ENCODE data around the gene ATP11A.

The ATP11A gene

DNA sequence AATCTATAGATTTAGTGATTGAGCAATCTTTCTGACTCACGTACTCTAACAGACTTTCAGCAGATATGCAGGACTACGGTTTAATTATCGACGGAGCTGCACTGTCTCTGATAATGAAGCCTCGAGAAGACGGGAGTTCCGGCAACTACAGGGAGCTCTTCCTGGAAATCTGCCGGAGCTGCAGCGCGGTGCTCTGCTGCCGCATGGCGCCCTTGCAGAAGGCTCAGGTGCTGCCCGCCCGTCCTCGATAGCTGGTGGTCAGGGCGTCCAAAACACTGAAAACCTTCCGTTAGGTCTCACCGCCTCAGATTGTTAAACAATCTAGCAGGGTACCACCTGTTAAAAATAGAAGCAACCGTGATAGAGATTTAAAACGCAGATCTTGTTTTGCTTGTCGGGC is 166.0 kb downstream of the ATP11A start:
- Histone ChIP-seq H3K4me2 (ENCODE audit: low read length) (no peak overlapping the region), H2AK5ac (ENCODE audit: low read length) (no peak overlapping the region), H3K79me2 (ENCODE audit: control insufficient read depth, insufficient read depth, low read length) (no peaks in the 10 kb centered on the region), H3K36me3 (ENCODE audit: control insufficient read depth, insufficient read depth, low read length) (peaks cover 4% of the 10 kb centered on the region), H3K4ac (ENCODE audit: low read depth, low read length) (no peak overlapping the region), H4K5ac (ENCODE audit: low read length) (no peak overlapping the region), H3K56ac (ENCODE audit: low read length) (no peak overlapping the region), H2BK120ac (ENCODE audit: low read depth, low read length) (no peak overlapping the region), H3K18ac (ENCODE audit: low read length) (no peak overlapping the region), H3K79me1 (ENCODE audit: low read length) (no peaks in the 10 kb centered on the region), H3K4me1 (ENCODE audit: control insufficient read depth, low read depth, low read length) (no peaks in the 10 kb centered on the region), H3K27me3 (ENCODE audit: insufficient read depth, low read length, poor library complexity) (no peaks in the 10 kb centered on the region), H2BK5ac (ENCODE audit: low read length) (no peak overlapping the region), H2BK15ac (replicated peaks; ENCODE audit: low read depth) (no peak overlapping the region), H3K9ac (ENCODE audit: low read length) (no peak overlapping the region), H3K23ac (ENCODE audit: low read length) (no peak overlapping the region), H3K27ac (ENCODE audit: low read depth, low read length) (no peak overlapping the region), H4K8ac (ENCODE audit: low read depth, low read length) (no peak overlapping the region), H3K4me3 (ENCODE audit: low read length) (no peak overlapping the region)
- no peak for DNase-seq
- no CpG with 5 or more reads among the region's 21 CpGs for WGBS (ENCODE audit: extremely low coverage, insufficient coverage, low lambda C conversion rate)

DNA sequence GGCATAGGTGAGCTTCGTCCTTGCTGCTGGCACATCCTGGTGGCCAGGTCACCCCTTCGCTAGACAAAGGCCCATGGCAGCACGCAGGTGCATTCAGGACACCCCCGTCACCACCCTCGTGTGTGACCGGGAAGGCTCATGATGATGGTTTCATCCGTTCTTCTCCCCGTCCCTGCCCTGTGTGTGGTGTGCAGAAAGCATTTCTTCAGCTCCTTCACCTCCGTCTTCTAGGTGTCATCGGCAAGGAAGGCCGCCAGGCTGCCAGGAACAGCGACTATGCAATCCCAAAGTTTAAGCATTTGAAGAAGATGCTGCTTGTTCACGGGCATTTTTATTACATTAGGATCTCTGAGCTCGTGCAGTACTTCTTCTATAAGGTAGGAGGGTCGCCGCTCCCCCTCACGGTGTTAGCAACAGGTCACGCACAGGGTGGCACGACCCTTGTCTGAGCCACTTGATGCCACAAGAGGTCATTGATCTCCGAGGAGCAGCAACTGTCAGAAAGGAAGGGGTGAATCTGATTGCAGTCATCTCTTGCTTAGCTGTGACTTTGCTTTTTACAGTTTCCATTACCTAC is 168.2 kb downstream of the ATP11A start:
- Histone ChIP-seq H3K4me3 (ENCODE audit: low read length) (no peak overlapping the region), H4K5ac (ENCODE audit: low read length) (no peak overlapping the region), H2BK120ac (ENCODE audit: low read depth, low read length) (no peak overlapping the region), H3K27ac (ENCODE audit: low read depth, low read length) (no peak overlapping the region), H3K9ac (ENCODE audit: low read length) (no peak overlapping the region), H4K8ac (ENCODE audit: low read depth, low read length) (no peak overlapping the region), H3K4me1 (ENCODE audit: control insufficient read depth, low read depth, low read length) (no peaks in the 10 kb centered on the region), H3K23ac (ENCODE audit: low read length) (no peak overlapping the region), H3K36me3 (ENCODE audit: control insufficient read depth, insufficient read depth, low read length) (peaks cover 7% of the 10 kb centered on the region), H3K4ac (ENCODE audit: low read depth, low read length) (no peak overlapping the region), H2AK5ac (ENCODE audit: low read length) (no peak overlapping the region), H2BK5ac (ENCODE audit: low read length) (no peak overlapping the region), H3K4me2 (ENCODE audit: low read length) (no peak overlapping the region), H3K79me1 (ENCODE audit: low read length) (no peaks in the 10 kb centered on the region), H3K27me3 (ENCODE audit: insufficient read depth, low read length, poor library complexity) (no peaks in the 10 kb centered on the region), H3K18ac (ENCODE audit: low read length) (no peak overlapping the region), H2BK15ac (replicated peaks; ENCODE audit: low read depth) (no peak overlapping the region), H3K79me2 (ENCODE audit: control insufficient read depth, insufficient read depth, low read length) (no peaks in the 10 kb centered on the region), H3K56ac (ENCODE audit: low read length) (no peak overlapping the region)
- WGBS (ENCODE audit: extremely low coverage, insufficient coverage, low lambda C conversion rate) = no CpG with 5 or more reads among the region's 20 CpGs
- no peak for DNase-seq

DNA sequence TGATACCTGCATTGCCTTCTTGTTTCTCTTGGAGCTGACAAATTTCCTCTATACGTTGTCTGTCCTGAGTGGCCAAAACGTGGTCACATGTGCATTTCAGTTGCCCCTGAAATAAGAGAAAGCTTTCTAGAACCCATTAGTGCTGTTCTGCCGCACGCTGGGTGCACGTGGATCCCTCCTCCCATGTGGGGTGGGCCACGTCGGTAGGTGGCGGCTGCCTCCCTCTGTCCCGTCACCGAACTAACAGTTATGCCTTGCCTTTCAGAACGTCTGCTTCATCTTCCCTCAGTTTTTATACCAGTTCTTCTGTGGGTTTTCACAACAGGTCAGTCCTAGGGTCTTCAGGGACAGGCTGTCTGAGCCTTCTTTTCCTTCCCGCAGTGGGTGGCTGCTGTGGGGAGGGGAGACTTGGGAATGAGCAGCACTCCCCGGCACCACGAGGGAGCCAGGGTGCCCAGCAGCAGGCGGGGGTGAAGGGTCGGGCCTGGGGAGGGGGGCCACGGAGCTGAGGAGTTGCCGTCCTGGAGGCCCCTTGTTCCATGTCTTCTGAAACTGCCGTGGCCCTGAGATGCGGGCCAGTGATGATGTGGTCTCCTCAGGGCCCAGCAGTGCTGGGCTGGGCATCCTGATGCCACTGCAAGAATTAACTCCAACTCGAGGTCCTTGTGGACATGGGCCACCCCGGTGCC is 169.4 kb downstream of the ATP11A start:
- Histone ChIP-seq H3K4me2 (ENCODE audit: low read length) (no peak overlapping the region), H3K36me3 (ENCODE audit: control insufficient read depth, insufficient read depth, low read length) (peaks cover 7% of the 10 kb centered on the region), H3K9ac (ENCODE audit: low read length) (no peak overlapping the region), H2BK5ac (ENCODE audit: low read length) (no peak overlapping the region), H4K5ac (ENCODE audit: low read length) (no peak overlapping the region), H2AK5ac (ENCODE audit: low read length) (no peak overlapping the region), H3K4me3 (ENCODE audit: low read length) (no peak overlapping the region), H3K23ac (ENCODE audit: low read length) (no peak overlapping the region), H3K4ac (ENCODE audit: low read depth, low read length) (no peak overlapping the region), H2BK15ac (replicated peaks; ENCODE audit: low read depth) (no peak overlapping the region), H3K79me2 (ENCODE audit: control insufficient read depth, insufficient read depth, low read length) (no peaks in the 10 kb centered on the region), H3K79me1 (ENCODE audit: low read length) (no peaks in the 10 kb centered on the region), H3K18ac (ENCODE audit: low read length) (no peak overlapping the region), H3K27ac (ENCODE audit: low read depth, low read length) (no peak overlapping the region), H2BK120ac (ENCODE audit: low read depth, low read length) (no peak overlapping the region), H3K4me1 (ENCODE audit: control insufficient read depth, low read depth, low read length) (no peaks in the 10 kb centered on the region), H3K27me3 (ENCODE audit: insufficient read depth, low read length, poor library complexity) (no peaks in the 10 kb centered on the region), H4K8ac (ENCODE audit: low read depth, low read length) (no peak overlapping the region), H3K56ac (ENCODE audit: low read length) (no peak overlapping the region)
- no peak for DNase-seq
- no CpG with 5 or more reads among the region's 22 CpGs for WGBS (ENCODE audit: extremely low coverage, insufficient coverage, low lambda C conversion rate)

DNA sequence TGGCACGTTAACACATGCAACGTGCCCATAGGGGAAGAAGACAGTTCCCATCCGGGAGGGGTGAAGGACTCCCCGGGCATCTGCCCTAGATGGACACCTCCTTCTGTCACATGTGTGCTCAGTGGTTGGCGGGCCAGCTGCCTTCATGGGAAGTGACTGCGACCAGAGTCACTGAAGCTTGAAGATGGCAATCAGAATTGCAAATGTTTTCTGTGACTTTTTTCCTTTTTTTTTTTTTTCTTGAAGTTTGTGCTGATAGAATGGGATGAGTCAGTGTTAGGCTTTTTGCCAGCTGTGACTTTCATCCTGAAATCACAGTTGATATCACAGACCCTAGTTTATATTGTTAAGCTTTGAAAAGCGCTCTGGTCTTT is 170.0 kb downstream of the ATP11A start:
- no peak overlapping the region for H3K4ac ChIP-seq (ENCODE audit: low read depth, low read length)
- H3K36me3 ChIP-seq (ENCODE audit: control insufficient read depth, insufficient read depth, low read length) = peaks cover 7% of the 10 kb centered on the region
- H3K56ac ChIP-seq (ENCODE audit: low read length) = no peak overlapping the region
- no peak overlapping the region for H2BK120ac ChIP-seq (ENCODE audit: low read depth, low read length)
- H3K27ac ChIP-seq (ENCODE audit: low read depth, low read length) = no peak overlapping the region
- H3K4me1 ChIP-seq (ENCODE audit: control insufficient read depth, low read depth, low read length) = no peaks in the 10 kb centered on the region
- no peak overlapping the region for H2AK5ac ChIP-seq (ENCODE audit: low read length)
- H3K27me3 ChIP-seq (ENCODE audit: insufficient read depth, low read length, poor library complexity) = no peaks in the 10 kb centered on the region
- no peak overlapping the region for H4K5ac ChIP-seq (ENCODE audit: low read length)
- no peak overlapping the region for H3K4me2 ChIP-seq (ENCODE audit: low read length)
- H3K9ac ChIP-seq (ENCODE audit: low read length) = no peak overlapping the region
- no peak overlapping the region for H2BK5ac ChIP-seq (ENCODE audit: low read length)
- H3K4me3 ChIP-seq (ENCODE audit: low read length) = no peak overlapping the region
- no peak overlapping the region for H4K8ac ChIP-seq (ENCODE audit: low read depth, low read length)
- no peak overlapping the region for H3K18ac ChIP-seq (ENCODE audit: low read length)
- no peak overlapping the region for H2BK15ac ChIP-seq (replicated peaks; ENCODE audit: low read depth)
- no peaks in the 10 kb centered on the region for H3K79me1 ChIP-seq (ENCODE audit: low read length)
- peak; percentile 10 for DNase-seq
- H3K23ac ChIP-seq (ENCODE audit: low read length) = no peak overlapping the region
- H3K79me2 ChIP-seq (ENCODE audit: control insufficient read depth, insufficient read depth, low read length) = no peaks in the 10 kb centered on the region
- no CpG with 5 or more reads among the region's 7 CpGs for WGBS (ENCODE audit: extremely low coverage, insufficient coverage, low lambda C conversion rate)

DNA sequence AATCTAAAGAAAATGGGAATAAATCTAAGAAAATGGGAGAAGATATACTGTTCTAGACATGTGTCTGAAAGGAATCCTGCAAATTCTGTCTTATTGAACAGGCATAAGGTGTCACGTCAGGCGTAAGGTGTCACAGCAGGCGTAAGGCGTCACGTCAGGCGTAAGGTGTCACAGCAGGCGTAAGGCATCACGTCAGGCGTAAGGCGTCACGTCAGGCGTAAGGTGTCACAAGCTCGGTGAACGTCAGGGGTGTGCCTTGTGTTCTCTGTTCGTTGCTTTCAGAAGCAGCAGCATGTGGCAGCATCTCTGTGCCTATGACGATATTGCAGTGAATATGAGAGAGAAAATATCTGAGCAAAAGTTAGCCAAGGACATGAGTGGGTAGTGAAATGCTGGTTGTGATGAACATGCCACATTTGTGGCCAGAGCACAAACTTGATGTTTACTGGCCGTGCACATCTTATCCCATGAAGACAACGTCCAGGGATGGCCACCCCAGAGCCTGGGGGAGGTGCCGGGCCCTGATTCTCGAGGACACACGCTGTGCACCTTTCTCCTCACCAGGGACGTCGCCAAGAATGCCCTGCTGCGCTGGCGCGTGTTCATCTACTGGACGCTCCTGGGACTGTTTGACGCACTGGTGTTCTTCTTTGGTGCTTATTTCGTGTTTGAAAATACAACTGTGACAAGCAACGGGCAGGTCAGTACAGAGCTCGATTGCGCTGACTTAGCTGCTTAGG is 172.2 kb downstream of the ATP11A start:
- Histone ChIP-seq H3K79me2 (ENCODE audit: control insufficient read depth, insufficient read depth, low read length) (no peaks in the 10 kb centered on the region), H2BK5ac (ENCODE audit: low read length) (no peak overlapping the region), H3K56ac (ENCODE audit: low read length) (no peak overlapping the region), H3K27me3 (ENCODE audit: insufficient read depth, low read length, poor library complexity) (no peaks in the 10 kb centered on the region), H3K79me1 (ENCODE audit: low read length) (no peaks in the 10 kb centered on the region), H2BK15ac (replicated peaks; ENCODE audit: low read depth) (no peak overlapping the region), H2AK5ac (ENCODE audit: low read length) (no peak overlapping the region), H3K36me3 (ENCODE audit: control insufficient read depth, insufficient read depth, low read length) (peaks cover 3% of the 10 kb centered on the region), H3K4me2 (ENCODE audit: low read length) (no peak overlapping the region), H4K8ac (ENCODE audit: low read depth, low read length) (no peak overlapping the region), H4K5ac (ENCODE audit: low read length) (no peak overlapping the region), H3K18ac (ENCODE audit: low read length) (no peak overlapping the region), H3K4me3 (ENCODE audit: low read length) (no peak overlapping the region), H3K4ac (ENCODE audit: low read depth, low read length) (no peak overlapping the region), H3K9ac (ENCODE audit: low read length) (no peak overlapping the region), H3K4me1 (ENCODE audit: control insufficient read depth, low read depth, low read length) (no peaks in the 10 kb centered on the region), H3K23ac (ENCODE audit: low read length) (no peak overlapping the region), H3K27ac (ENCODE audit: low read depth, low read length) (no peak overlapping the region), H2BK120ac (ENCODE audit: low read depth, low read length) (no peak overlapping the region)
- no CpG with 5 or more reads among the region's 32 CpGs for WGBS (ENCODE audit: extremely low coverage, insufficient coverage, low lambda C conversion rate)
- no peak for DNase-seq
